NCI-H82 (cell line): Measurements from ENCODE around the gene FFAR2.
A peak's percentile ranks its signal among the peaks of the same experiment; 100 is the strongest.

Source experiments
- DNase-seq: peaks from one replicate; lab custom pipeline; 2025; lab: John Stamatoyannopoulos, UW

The FFAR2 gene

GRCh38 chr19:35425682-35426081, 22.4 kb upstream of the FFAR2 start:
- DNase-seq = no peak

GRCh38 chr19:35427187-35427586, 20.9 kb upstream of the FFAR2 start:
- no peak for DNase-seq

- no peak for DNase-seq
These were observed 18.2 kb upstream of the FFAR2 start for GRCh38 chr19:35429698-35430408.

GRCh38 chr19:35430409-35431144, 17.5 kb upstream of the FFAR2 start:
- DNase-seq = no peak

GRCh38 chr19:35431145-35431807, 16.8 kb upstream of the FFAR2 start:
- DNase-seq = no peak

- DNase-seq = no peak
These were observed 15.1 kb upstream of the FFAR2 start for GRCh38 chr19:35432911-35433310.

GRCh38 chr19:35433448-35433847, 14.6 kb upstream of the FFAR2 start:
- DNase-seq = no peak

- DNase-seq = no peak
These were observed 12.2 kb upstream of the FFAR2 start for GRCh38 chr19:35435896-35436295.

- DNase-seq = no peak
These were observed 11.3 kb upstream of the FFAR2 start for GRCh38 chr19:35436477-35437405.

- DNase-seq = no peak
These were observed 10.6 kb upstream of the FFAR2 start for GRCh38 chr19:35437406-35437951.

GRCh38 chr19:35438096-35438495, 10.0 kb upstream of the FFAR2 start:
- DNase-seq = no peak

GRCh38 chr19:35438527-35438926, 9.5 kb upstream of the FFAR2 start:
- DNase-seq = peak; percentile 18

GRCh38 chr19:35439921-35440320, 8.1 kb upstream of the FFAR2 start:
- no peak for DNase-seq

GRCh38 chr19:35442091-35442490, 6.0 kb upstream of the FFAR2 start:
- no peak for DNase-seq

GRCh38 chr19:35444735-35445134, 3.3 kb upstream of the FFAR2 start:
- no peak for DNase-seq

GRCh38 chr19:35445826-35446593, 2.0 kb upstream of the FFAR2 start:
- no peak for DNase-seq

GRCh38 chr19:35449359-35450043, 1.4 kb downstream of the FFAR2 start:
- peak; percentile 12 for DNase-seq

GRCh38 chr19:35451338-35452096, 3.5 kb downstream of the FFAR2 start:
- no peak for DNase-seq

- no peak for DNase-seq
These were observed 6.6 kb downstream of the FFAR2 start for GRCh38 chr19:35454663-35455062.
